ENCODE measurements around the gene TMEM151A.
A peak's percentile ranks its signal among the peaks of the same experiment; 100 is the strongest.

TMEM151A gene

GRCh38 chr11:66328031-66328301, 36.3 kb downstream of the TMEM151A start:
- Histone ChIP-seq H3K79me1 (ENCODE audit: low read length) (peaks cover 23% of the 10 kb centered on the region), H3K27ac (ENCODE audit: low read depth, low read length) (no peak overlapping the region), H3K36me3 (ENCODE audit: control insufficient read depth in 1 of 2, insufficient read depth in 2 of 2, low read length in 2 of 2) (peaks cover 0 to 7% of the 10 kb centered on the region in 2 experiments), H4K12ac (ENCODE audit: low read depth, low read length) (no peak overlapping the region), H3K23ac (ENCODE audit: low read length) (no peak overlapping the region), H2AK5ac (ENCODE audit: low read length) (peak overlapping the region; percentile 2), H2BK120ac (ENCODE audit: insufficient read depth, low read length, poor library complexity) (no peak overlapping the region), H2BK5ac (ENCODE audit: low read depth, low read length, poor library complexity) (no peak overlapping the region), H2BK12ac (ENCODE audit: low read length) (peak overlapping the region; percentile 53), H3K14ac (ENCODE audit: low read length) (no peak overlapping the region), H3K4me2 (ENCODE audit: low read length) (no peak overlapping the region), H4K91ac (ENCODE audit: low read depth, low read length) (peak overlapping the region; percentile 92), H3K9me3 (ENCODE audit: insufficient read depth, low read depth, low read length) (peaks cover 4% of the 10 kb centered on the region), H3K4ac (ENCODE audit: low read depth, low read length) (no peak overlapping the region), H2AFZ (ENCODE audit: insufficient read depth, low read length, poor library complexity) (no peak overlapping the region), H4K8ac (ENCODE audit: low read depth, low read length) (no peak overlapping the region), H3K4me1 (ENCODE audit: control insufficient read depth in 1 of 2, insufficient read depth in 2 of 2, low read length in 2 of 2) (peaks cover 42 to 44% of the 10 kb centered on the region in 2 experiments), H3K18ac (ENCODE audit: low read length) (no peak overlapping the region), H3K79me2 (ENCODE audit: control insufficient read depth, insufficient read depth, low read length, poor library complexity) (peaks cover 2% of the 10 kb centered on the region), H3K9ac (ENCODE audit: low read length) (no peak overlapping the region), H3K4me3 (ENCODE audit: low read depth, low read length) (no peak overlapping the region), H3K27me3 (ENCODE audit: insufficient read depth, low read length) (no peaks in the 10 kb centered on the region)
- DNase-seq = no peak
- no CpG with 5 or more reads among the region's 3 CpGs for WGBS (ENCODE audit: extremely low coverage, insufficient coverage, insufficient read length)

DNA sequence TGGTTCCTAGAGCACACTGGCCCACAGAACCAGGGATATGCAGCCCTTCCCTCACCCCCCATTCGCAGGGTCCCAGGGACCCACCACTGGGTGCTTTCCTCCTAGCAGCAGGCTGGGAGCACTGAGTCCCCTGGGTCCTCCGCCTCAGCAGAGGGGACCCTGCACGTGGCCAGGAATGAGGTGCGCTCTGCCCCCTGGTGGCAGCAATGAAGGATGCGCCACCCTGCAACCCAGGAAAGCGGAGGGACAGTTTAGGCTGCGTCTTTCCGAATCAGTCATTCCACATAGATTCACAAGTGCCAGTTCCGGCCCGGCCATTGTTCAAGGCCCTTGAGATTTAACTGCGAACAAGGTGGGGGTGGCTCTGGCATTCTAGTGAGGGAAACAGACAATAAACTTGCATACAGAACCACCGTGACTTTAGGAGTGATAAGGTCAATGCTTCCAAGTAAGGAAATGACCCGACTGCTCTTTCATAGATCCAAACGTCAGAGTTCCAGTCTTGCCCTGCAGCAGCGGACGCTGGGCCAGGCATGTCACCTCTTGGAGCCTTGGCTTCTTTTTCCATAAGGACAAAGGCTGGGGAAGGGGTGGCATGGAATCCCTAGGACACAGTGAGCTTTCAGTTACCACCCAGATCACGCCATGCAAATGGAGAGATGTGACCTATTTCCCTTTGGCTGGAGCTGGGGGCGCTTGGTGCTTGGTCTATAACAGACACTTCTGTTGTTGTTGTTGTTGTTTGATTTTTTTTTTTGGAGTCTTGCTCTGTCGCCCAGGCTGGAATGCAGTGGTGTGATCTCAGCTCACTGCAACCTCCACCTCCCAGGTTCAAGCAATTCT, 36.8 kb downstream of the TMEM151A start:
- no peaks in the 10 kb centered on the region for H3K27me3 ChIP-seq (ENCODE audit: insufficient read depth, low read length)
- no peak overlapping the region for H4K12ac ChIP-seq (ENCODE audit: low read depth, low read length)
- no peak overlapping the region for H3K4me3 ChIP-seq (ENCODE audit: low read depth, low read length)
- no peak overlapping the region for H2AK5ac ChIP-seq (ENCODE audit: low read length)
- H3K36me3 ChIP-seq (ENCODE audit: control insufficient read depth in 1 of 2, insufficient read depth in 2 of 2, low read length in 2 of 2) = peaks cover 0 to 11% of the 10 kb centered on the region in 2 experiments
- H3K79me1 ChIP-seq (ENCODE audit: low read length) = peaks cover 23% of the 10 kb centered on the region
- H3K27ac ChIP-seq (ENCODE audit: low read depth, low read length) = no peak overlapping the region
- DNase-seq = peak; percentile 40 to 76
- no peak overlapping the region for H3K4ac ChIP-seq (ENCODE audit: low read depth, low read length)
- no peak overlapping the region for H2BK120ac ChIP-seq (ENCODE audit: insufficient read depth, low read length, poor library complexity)
- no peak overlapping the region for H3K9ac ChIP-seq (ENCODE audit: low read length)
- H3K9me3 ChIP-seq (ENCODE audit: insufficient read depth, low read depth, low read length) = peaks cover 4% of the 10 kb centered on the region
- H3K79me2 ChIP-seq (ENCODE audit: control insufficient read depth, insufficient read depth, low read length, poor library complexity) = peaks cover 2% of the 10 kb centered on the region
- H3K23ac ChIP-seq (ENCODE audit: low read length) = no peak overlapping the region
- H3K14ac ChIP-seq (ENCODE audit: low read length) = no peak overlapping the region
- whole genome bisulfite sequencing (ENCODE audit: extremely low coverage, insufficient coverage, insufficient read length) = no CpG with 5 or more reads among the region's 19 CpGs
- peak overlapping the region; percentile 31 for H4K8ac ChIP-seq (ENCODE audit: low read depth, low read length)
- H2AFZ ChIP-seq (ENCODE audit: insufficient read depth, low read length, poor library complexity) = peak overlapping the region; percentile 24
- H3K18ac ChIP-seq (ENCODE audit: low read length) = no peak overlapping the region
- H3K4me1 ChIP-seq (ENCODE audit: control insufficient read depth in 1 of 2, insufficient read depth in 2 of 2, low read length in 2 of 2) = peaks cover 40 to 42% of the 10 kb centered on the region in 2 experiments
- peak overlapping the region; percentile 92 for H4K91ac ChIP-seq (ENCODE audit: low read depth, low read length)
- no peak overlapping the region for H2BK12ac ChIP-seq (ENCODE audit: low read length)
- no peak overlapping the region for H2BK5ac ChIP-seq (ENCODE audit: low read depth, low read length, poor library complexity)
- peak overlapping the region; percentile 32 for H3K4me2 ChIP-seq (ENCODE audit: low read length)

DNA sequence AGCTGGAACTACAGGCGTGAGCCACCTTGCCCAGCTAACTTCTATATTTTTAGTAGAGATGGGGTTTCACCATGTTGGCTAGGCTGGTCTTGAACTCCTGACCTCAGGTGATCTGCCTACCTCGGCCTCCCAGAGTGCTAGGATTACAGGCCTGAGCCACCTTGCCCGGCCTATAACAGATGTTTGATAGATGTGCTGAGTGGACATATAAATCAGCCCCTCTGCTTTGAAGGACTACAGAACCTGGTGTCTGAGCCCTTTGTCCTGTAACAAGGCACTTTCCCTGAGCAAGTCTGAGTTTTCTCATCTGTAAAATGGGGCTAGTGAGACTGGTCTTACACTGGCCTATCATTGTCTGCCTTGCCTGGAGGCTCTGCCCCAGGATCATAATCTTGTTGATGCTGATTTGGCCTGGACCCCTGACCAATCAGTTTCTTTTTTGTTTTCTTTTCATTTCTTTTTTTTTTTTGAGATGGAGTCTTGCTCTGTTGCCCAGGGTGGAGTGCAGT, 37.5 kb downstream of the TMEM151A start:
- Histone ChIP-seq H2BK5ac (ENCODE audit: low read depth, low read length, poor library complexity) (no peak overlapping the region), H4K12ac (ENCODE audit: low read depth, low read length) (no peak overlapping the region), H3K9me3 (ENCODE audit: insufficient read depth, low read depth, low read length) (peaks cover 2% of the 10 kb centered on the region), H3K9ac (ENCODE audit: low read length) (no peak overlapping the region), H3K4me3 (ENCODE audit: low read depth, low read length) (no peak overlapping the region), H3K27ac (ENCODE audit: low read depth, low read length) (no peak overlapping the region), H2BK12ac (ENCODE audit: low read length) (no peak overlapping the region), H3K4me1 (ENCODE audit: control insufficient read depth in 1 of 2, insufficient read depth in 2 of 2, low read length in 2 of 2) (peaks cover 40 to 41% of the 10 kb centered on the region in 2 experiments), H3K36me3 (ENCODE audit: control insufficient read depth in 1 of 2, insufficient read depth in 2 of 2, low read length in 2 of 2) (peaks cover 2 to 13% of the 10 kb centered on the region in 2 experiments), H3K27me3 (ENCODE audit: insufficient read depth, low read length) (no peaks in the 10 kb centered on the region), H3K79me1 (ENCODE audit: low read length) (peaks cover 23% of the 10 kb centered on the region), H3K79me2 (ENCODE audit: control insufficient read depth, insufficient read depth, low read length, poor library complexity) (peaks cover 2% of the 10 kb centered on the region), H4K91ac (ENCODE audit: low read depth, low read length) (no peak overlapping the region), H2BK120ac (ENCODE audit: insufficient read depth, low read length, poor library complexity) (no peak overlapping the region), H3K18ac (ENCODE audit: low read length) (no peak overlapping the region), H3K4ac (ENCODE audit: low read depth, low read length) (no peak overlapping the region), H2AK5ac (ENCODE audit: low read length) (no peak overlapping the region), H2AFZ (ENCODE audit: insufficient read depth, low read length, poor library complexity) (no peak overlapping the region), H3K14ac (ENCODE audit: low read length) (no peak overlapping the region), H3K23ac (ENCODE audit: low read length) (no peak overlapping the region), H3K4me2 (ENCODE audit: low read length) (no peak overlapping the region), H4K8ac (ENCODE audit: low read depth, low read length) (no peak overlapping the region)
- no peak for DNase-seq
- WGBS (ENCODE audit: extremely low coverage, insufficient coverage, insufficient read length) = no CpG with 5 or more reads among the region's 3 CpGs

DNA sequence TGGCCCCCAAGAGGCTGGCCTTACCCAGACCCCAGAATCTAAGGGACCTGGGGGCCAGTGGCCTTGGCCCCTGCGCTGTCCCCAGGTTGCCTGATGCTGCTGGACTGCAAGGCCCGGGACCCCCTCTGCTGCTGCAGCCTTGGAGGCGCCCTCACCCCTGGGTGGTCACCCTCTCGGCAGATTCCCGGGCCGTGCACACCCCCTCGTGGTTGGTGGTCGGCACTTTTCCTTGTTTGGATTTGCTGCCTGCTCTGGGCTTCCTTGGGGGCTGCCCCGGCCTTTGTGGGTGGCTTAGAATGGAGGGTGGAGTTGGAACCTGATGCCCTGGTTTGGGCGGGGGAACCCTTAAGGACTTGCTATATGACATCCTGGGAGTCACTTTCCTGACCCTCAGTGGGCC, 39.2 kb downstream of the TMEM151A start:
- no CpG with 5 or more reads among the region's 10 CpGs for WGBS (ENCODE audit: extremely low coverage, insufficient coverage, insufficient read length)
- H3K27me3 ChIP-seq (ENCODE audit: insufficient read depth, low read length) = no peaks in the 10 kb centered on the region

More for the DNA sequence above, 39.2 kb downstream of the TMEM151A start:
- no peak overlapping the region for H3K23ac ChIP-seq (ENCODE audit: low read length)
- H3K36me3 ChIP-seq (ENCODE audit: control insufficient read depth in 1 of 2, insufficient read depth in 2 of 2, low read length in 2 of 2) = peaks cover 2 to 13% of the 10 kb centered on the region in 2 experiments
- H3K4me3 ChIP-seq (ENCODE audit: low read depth, low read length) = no peak overlapping the region
- H3K9me3 ChIP-seq (ENCODE audit: insufficient read depth, low read depth, low read length) = peaks cover 2% of the 10 kb centered on the region
- H4K8ac ChIP-seq (ENCODE audit: low read depth, low read length) = no peak overlapping the region
- no peak overlapping the region for H2AFZ ChIP-seq (ENCODE audit: insufficient read depth, low read length, poor library complexity)
- no peak overlapping the region for H2BK5ac ChIP-seq (ENCODE audit: low read depth, low read length, poor library complexity)
- H2BK12ac ChIP-seq (ENCODE audit: low read length) = no peak overlapping the region
- peaks cover 18% of the 10 kb centered on the region for H3K79me1 ChIP-seq (ENCODE audit: low read length)
- no peak overlapping the region for H2AK5ac ChIP-seq (ENCODE audit: low read length)
- H3K18ac ChIP-seq (ENCODE audit: low read length) = no peak overlapping the region
- no peak overlapping the region for H3K27ac ChIP-seq (ENCODE audit: low read depth, low read length)
- H3K4me1 ChIP-seq (ENCODE audit: control insufficient read depth in 1 of 2, insufficient read depth in 2 of 2, low read length in 2 of 2) = peaks cover 31 to 33% of the 10 kb centered on the region in 2 experiments
- H3K4me2 ChIP-seq (ENCODE audit: low read length) = no peak overlapping the region
- H2BK120ac ChIP-seq (ENCODE audit: insufficient read depth, low read length, poor library complexity) = no peak overlapping the region
- no peak overlapping the region for H4K91ac ChIP-seq (ENCODE audit: low read depth, low read length)
- DNase-seq = no peak
- H3K9ac ChIP-seq (ENCODE audit: low read length) = no peak overlapping the region
- no peak overlapping the region for H4K12ac ChIP-seq (ENCODE audit: low read depth, low read length)
- no peak overlapping the region for H3K14ac ChIP-seq (ENCODE audit: low read length)
- no peak overlapping the region for H3K4ac ChIP-seq (ENCODE audit: low read depth, low read length)
- H3K79me2 ChIP-seq (ENCODE audit: control insufficient read depth, insufficient read depth, low read length, poor library complexity) = peaks cover 4% of the 10 kb centered on the region

All from trophoblast cell (in vitro differentiated cells and primary cell).